GM12874 (cell line): ENCODE results near the gene SORBS2.

ENCODE experiments used
- TF ChIP-seq, protein P1 (sequence below): IDR thresholded peaks from 2 replicates; pipeline ENCODE4 v1.5.1; 2011; ENCODE audit warnings: low read depth, mild to moderate bottlenecking, control low read depth, low read length, moderate library complexity; ENCODE audit not compliant: insufficient read depth

Gene SORBS2

DNA sequence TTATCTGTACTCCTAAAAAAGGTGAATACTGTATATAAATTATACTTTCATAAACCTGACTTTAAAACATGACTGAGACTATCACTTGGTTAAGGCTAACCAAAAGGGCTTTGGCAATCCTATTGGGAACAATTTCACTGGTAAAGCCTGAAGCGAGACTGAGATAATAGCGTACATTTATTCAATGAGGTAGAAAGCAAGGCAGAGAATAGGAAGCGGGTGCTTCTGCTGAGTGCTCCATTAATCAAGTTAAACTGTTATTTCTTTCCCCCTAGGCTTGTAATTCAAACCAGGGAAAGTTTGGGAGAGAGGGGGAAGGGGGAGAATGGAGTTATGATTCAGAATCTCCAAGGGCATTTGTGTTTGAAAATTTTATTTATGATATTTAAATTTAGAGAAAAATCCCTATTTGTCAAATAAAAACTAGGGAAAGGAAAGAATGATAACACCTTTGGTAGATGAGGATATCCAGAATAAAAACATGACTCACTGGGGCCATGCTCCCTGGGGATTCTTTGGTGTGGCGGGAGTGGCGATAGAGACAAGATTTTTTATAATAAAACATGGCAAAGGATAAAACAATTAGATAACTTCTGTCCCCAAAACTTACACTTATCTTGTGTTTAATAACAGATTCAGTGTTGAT is 34.6 kb upstream of the SORBS2 start:
- TF ChIP-seq, protein P1, sequence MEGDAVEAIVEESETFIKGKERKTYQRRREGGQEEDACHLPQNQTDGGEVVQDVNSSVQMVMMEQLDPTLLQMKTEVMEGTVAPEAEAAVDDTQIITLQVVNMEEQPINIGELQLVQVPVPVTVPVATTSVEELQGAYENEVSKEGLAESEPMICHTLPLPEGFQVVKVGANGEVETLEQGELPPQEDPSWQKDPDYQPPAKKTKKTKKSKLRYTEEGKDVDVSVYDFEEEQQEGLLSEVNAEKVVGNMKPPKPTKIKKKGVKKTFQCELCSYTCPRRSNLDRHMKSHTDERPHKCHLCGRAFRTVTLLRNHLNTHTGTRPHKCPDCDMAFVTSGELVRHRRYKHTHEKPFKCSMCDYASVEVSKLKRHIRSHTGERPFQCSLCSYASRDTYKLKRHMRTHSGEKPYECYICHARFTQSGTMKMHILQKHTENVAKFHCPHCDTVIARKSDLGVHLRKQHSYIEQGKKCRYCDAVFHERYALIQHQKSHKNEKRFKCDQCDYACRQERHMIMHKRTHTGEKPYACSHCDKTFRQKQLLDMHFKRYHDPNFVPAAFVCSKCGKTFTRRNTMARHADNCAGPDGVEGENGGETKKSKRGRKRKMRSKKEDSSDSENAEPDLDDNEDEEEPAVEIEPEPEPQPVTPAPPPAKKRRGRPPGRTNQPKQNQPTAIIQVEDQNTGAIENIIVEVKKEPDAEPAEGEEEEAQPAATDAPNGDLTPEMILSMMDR: no peak

DNA sequence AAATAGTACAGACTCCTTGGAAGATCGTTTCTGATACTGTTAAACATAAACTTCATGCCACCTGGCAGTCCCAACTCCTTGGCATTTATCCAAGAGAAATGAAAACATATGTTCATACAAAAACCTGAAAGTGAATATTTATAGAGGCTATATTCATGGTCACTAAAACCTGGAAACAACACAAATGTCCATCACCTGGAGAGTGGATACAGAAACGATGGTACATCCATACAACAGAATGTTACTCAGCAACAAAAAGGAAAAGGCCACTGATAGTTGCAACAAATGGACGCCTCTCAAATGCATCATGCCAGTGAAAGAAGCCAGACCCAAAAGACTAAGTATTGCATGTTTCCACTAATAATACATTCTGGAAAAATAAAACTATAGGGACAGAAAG is 34.0 kb upstream of the SORBS2 start:
- TF ChIP-seq, protein P1: no peak

DNA sequence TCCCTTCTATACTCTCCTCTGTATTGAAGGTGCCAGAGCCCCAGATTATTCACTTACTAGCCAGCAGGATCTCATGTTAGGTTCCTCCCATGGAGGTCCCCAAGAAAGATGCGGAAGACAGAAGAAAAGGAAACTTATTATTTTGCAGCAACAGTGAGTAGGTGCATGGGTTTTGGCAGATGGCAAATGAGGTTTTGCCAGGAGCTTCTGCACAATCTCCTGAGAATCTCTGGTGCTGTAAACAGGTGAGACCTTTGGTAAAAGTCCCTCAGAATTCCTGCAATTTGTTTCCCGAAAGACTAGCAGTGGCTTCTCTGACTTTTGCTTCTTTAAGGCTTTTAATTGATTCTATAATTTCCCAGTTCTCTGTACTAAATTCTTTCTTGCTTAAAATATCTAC is 29.5 kb upstream of the SORBS2 start:
- TF ChIP-seq, protein P1: no peak

DNA sequence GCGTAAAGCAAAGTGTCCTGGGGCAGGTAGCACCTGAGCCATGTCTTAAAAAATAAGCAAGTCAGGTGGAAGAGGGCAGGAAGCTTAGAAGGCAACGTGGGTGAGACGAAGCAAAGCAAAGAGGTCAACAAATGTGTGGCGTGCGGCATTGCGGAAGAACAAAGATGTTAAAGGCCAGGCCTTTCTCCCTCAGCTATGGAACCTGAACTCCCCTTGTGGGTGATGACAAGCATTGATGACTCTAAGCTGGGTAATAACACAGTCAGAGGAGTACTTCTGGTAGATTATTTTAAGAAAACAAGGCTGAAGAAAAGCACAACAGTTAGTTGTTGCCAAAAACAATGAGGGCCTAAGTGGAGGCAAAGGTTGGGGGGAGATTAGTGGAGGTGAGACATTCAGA is 29.0 kb upstream of the SORBS2 start:
- TF ChIP-seq, protein P1: no peak

DNA sequence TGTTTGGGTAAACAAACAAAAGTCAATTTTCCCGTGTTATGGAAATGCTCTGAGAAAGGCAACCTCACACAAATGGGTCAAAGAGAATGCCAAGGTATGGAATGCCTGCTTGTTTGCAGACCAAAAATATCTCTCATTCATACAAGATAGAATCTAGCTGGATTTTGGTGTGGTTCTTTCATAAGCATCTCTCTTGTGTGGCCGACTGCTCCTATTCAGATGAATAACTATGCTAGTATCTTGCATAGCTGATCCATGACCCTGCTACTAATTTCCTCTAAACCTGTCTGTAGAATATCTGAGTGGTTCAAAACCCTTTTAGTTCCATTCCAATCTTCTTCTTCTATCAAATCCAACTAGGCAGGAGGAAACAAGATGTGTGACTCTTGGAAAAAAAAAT is 28.2 kb upstream of the SORBS2 start:
- TF ChIP-seq, protein P1: no peak

DNA sequence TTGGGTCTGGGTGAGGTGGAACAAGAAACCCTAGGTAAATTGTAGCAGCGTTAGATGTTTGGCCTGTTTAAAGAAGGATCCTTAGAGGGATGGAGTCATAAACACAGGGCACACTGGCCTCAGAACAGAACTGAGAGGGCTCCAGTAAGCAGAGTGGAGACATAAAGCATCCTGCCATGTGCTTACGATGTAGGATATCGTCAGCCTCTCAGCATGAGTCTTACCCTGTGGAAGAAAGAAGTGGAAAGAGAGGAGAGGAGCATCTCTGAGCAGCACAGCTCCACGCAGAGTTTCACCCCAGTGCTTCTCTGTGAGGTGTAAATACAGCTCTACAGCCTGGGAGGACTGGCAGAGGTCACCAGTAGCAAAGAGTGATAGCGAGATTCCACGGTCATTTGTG is 27.8 kb upstream of the SORBS2 start:
- TF ChIP-seq, protein P1: no peak

DNA sequence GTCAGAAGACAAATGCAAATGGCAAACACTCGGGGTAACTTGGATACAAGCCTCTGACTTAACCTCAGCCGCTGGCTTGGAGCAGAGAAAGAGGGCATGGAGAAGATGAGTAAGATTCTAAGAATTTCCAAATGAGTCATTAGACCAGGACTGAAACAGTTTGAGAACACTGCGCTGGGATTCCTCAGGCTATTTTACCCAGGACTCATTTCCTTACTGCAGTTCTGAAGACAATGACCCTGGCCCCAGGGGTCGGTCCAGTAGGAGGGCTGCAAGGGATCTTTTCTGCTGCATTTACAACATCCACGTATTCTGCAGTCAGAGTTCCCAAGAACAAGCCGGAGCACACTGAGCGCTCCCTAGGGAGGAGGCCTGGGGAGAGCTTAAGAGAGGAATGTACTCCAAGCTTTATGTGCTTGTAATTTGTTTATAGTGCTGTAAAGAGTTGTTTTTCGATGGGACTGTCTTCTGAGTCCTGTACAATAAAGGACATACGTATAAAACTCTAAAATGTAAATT is 27.3 kb upstream of the SORBS2 start:
- TF ChIP-seq, protein P1: no peak
